ENCODE results near the gene CYGB.
"Not testable (repeated sequence)": the region's sequence is repeated elsewhere in the genome, so short reads cannot be mapped to it uniquely, and the experiment has no call there.

Gene CYGB

GRCh38 chr17:76525513-76525833, 12.0 kb downstream of the CYGB start:
- H2AK5ac ChIP-seq (ENCODE audit: low read length, severe bottlenecking); H2BK15ac ChIP-seq (ENCODE audit: low read depth, poor library complexity, severe bottlenecking); DNase-seq; H3K9me3 ChIP-seq (ENCODE audit: control insufficient read depth, low read length); H2AFZ ChIP-seq (ENCODE audit: low read depth, low read length); H3K36me3 ChIP-seq (ENCODE audit: control insufficient read depth in 1 of 2, insufficient read depth in 2 of 2, low read depth in 1 of 2, low read length in 2 of 2); H3K79me1 ChIP-seq (replicated peaks; ENCODE audit: low read length, poor library complexity, severe bottlenecking); H3K9ac ChIP-seq (ENCODE audit: low read length); H2BK5ac ChIP-seq (ENCODE audit: low read depth, low read length, poor library complexity, severe bottlenecking); H3K27ac ChIP-seq (ENCODE audit: low read length, poor library complexity, severe bottlenecking); H3K4me3 ChIP-seq (ENCODE audit: insufficient read depth in 1 of 2, low read depth in 1 of 2, low read length in 2 of 2); H3K4me2 ChIP-seq (ENCODE audit: low read length, poor library complexity, severe bottlenecking); H3K27me3 ChIP-seq (ENCODE audit: control insufficient read depth in 1 of 2, insufficient read depth in 1 of 2, low read length in 2 of 2): not testable (repeated sequence)
- peaks cover 50% of the 10 kb centered on the region for H3K4me1 ChIP-seq (ENCODE audit: control insufficient read depth, insufficient read depth, low read depth, low read length)
- 82% methylated on average over 7 of the region's 8 CpGs for WGBS
- peak overlapping the region in 1 of 2 experiments; percentile 56 for H3K23ac ChIP-seq (ENCODE audit: low read length in 2 of 2)
- peak overlapping the region; percentile 89 for H2BK120ac ChIP-seq (ENCODE audit: low read depth, low read length)
- peak overlapping the region; percentile 98 to 100 for H2BK12ac ChIP-seq (ENCODE audit: low read length in 2 of 2)
- peak overlapping the region; percentile 99 for H4K91ac ChIP-seq (ENCODE audit: low read length)
- H3K14ac ChIP-seq (ENCODE audit: low read length in 2 of 2), result peak overlapping the region in 1 of 2 experiments; percentile 95
- H3K18ac ChIP-seq (ENCODE audit: low read depth in 1 of 2, low read length in 2 of 2), result peak overlapping the region; percentile 98 to 99
- H3K4ac ChIP-seq (ENCODE audit: low read depth in 1 of 2, low read length in 2 of 2), result peak overlapping the region; percentile 96 to 99
- peak overlapping the region; percentile 99 for H4K8ac ChIP-seq (ENCODE audit: low read length)

- Histone ChIP-seq H3K23ac (ENCODE audit: low read length in 2 of 2) (peak overlapping the region in 1 of 2 experiments; percentile 66), H3K9me3 (ENCODE audit: control insufficient read depth, low read length) (no peaks in the 10 kb centered on the region), H4K91ac (ENCODE audit: low read length) (peak overlapping the region; percentile 99), H3K4me2 (ENCODE audit: low read length, poor library complexity, severe bottlenecking) (no peak overlapping the region), H3K27me3 (ENCODE audit: control insufficient read depth in 1 of 2, insufficient read depth in 1 of 2, low read length in 2 of 2) (no peaks in the 10 kb centered on the region), H2BK5ac (ENCODE audit: low read depth, low read length, poor library complexity, severe bottlenecking) (no peak overlapping the region), H3K14ac (ENCODE audit: low read length in 2 of 2) (peak overlapping the region in 1 of 2 experiments; percentile 97), H3K4me1 (ENCODE audit: control insufficient read depth, insufficient read depth, low read depth, low read length) (peaks cover 44% of the 10 kb centered on the region), H2BK15ac (ENCODE audit: low read depth, poor library complexity, severe bottlenecking) (peak overlapping the region; percentile 94), H3K36me3 (ENCODE audit: control insufficient read depth in 1 of 2, insufficient read depth in 2 of 2, low read depth in 1 of 2, low read length in 2 of 2) (no peaks in the 10 kb centered on the region), H3K79me1 (replicated peaks; ENCODE audit: low read length, poor library complexity, severe bottlenecking) (no peaks in the 10 kb centered on the region), H2AFZ (ENCODE audit: low read depth, low read length) (no peak overlapping the region), H4K8ac (ENCODE audit: low read length) (peak overlapping the region; percentile 99), H2BK12ac (ENCODE audit: low read length in 2 of 2) (peak overlapping the region; percentile 98 to 100), H3K18ac (ENCODE audit: low read depth in 1 of 2, low read length in 2 of 2) (peak overlapping the region; percentile 98 to 99), H3K9ac (ENCODE audit: low read length) (peak overlapping the region; percentile 44), H2AK5ac (ENCODE audit: low read length, severe bottlenecking) (peak overlapping the region; percentile 41), H2BK120ac (ENCODE audit: low read depth, low read length) (peak overlapping the region; percentile 89), H3K27ac (ENCODE audit: low read length, poor library complexity, severe bottlenecking) (no peak overlapping the region), H3K4ac (ENCODE audit: low read depth in 1 of 2, low read length in 2 of 2) (peak overlapping the region; percentile 96 to 99), H3K4me3 (ENCODE audit: insufficient read depth in 1 of 2, low read depth in 1 of 2, low read length in 2 of 2) (no peak overlapping the region)
- 28% methylated on average over 25 of the region's 25 CpGs for WGBS
- DNase-seq, result peak; percentile 92
These were observed 12.7 kb downstream of the CYGB start for GRCh38 chr17:76524598-76525512.

DNA sequence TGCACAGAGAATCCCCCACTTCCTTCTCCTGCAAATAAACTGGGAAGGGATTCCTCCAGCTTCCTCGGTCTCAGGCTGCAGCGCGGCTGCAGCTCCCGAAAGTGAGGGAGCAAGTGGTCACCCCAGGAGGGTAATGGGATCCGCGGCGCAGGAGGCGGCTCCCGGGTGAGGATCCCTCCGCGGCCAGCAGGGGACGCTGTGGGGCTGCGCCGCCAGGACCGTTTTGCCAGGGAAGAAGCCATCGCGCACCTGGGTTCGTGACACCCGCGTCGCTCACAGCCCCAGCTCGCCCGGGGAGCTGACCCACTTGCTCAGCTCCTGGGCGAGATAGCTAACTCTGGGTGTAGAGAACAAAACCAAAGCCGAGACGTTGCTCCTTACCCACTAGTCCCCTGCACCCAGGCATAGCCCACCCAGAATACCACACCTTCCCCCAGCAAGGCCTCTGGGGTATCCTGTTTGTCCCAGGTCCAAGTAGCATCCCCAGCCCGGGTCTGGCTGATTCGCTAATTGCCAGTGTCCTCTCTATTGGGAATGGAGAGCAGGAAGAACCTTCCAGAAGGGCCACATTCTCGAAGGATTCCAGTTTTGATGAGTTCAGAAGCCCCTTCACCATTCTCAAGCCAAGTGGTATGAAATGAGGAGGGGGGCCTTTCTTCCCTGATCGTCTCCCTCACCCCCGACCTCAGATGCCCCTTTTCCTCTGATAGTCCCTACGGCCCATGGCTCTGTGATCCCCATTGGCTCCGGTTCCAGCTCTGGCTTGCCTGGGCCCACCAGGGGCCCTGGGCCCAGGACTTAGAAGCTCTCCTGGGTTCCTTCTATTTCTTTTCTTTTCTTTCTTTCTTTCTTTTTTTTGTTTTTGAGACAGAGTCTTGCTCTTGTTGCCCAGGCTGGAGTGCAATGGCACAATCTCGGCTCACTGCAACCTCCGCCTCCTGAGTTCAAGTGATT, 14.1 kb downstream of the CYGB start:
- Histone ChIP-seq H3K79me1 (replicated peaks; ENCODE audit: low read length, poor library complexity, severe bottlenecking) (no peaks in the 10 kb centered on the region), H4K91ac (ENCODE audit: low read length) (peak overlapping the region; percentile 90), H4K8ac (ENCODE audit: low read length) (peak overlapping the region; percentile 45), H3K14ac (ENCODE audit: low read length in 2 of 2) (no peak overlapping the region), H2BK120ac (ENCODE audit: low read depth, low read length) (peak overlapping the region; percentile 91), H3K4me1 (ENCODE audit: control insufficient read depth, insufficient read depth, low read depth, low read length) (peaks cover 31% of the 10 kb centered on the region), H2AK5ac (ENCODE audit: low read length, severe bottlenecking) (peak overlapping the region; percentile 9), H2BK5ac (ENCODE audit: low read depth, low read length, poor library complexity, severe bottlenecking) (peak overlapping the region; percentile 33), H3K4me3 (ENCODE audit: insufficient read depth in 1 of 2, low read depth in 1 of 2, low read length in 2 of 2) (no peak overlapping the region), H3K23ac (ENCODE audit: low read length in 2 of 2) (no peak overlapping the region), H3K27ac (ENCODE audit: low read length, poor library complexity, severe bottlenecking) (no peak overlapping the region), H3K4ac (ENCODE audit: low read depth in 1 of 2, low read length in 2 of 2) (peak overlapping the region; percentile 40 to 96), H3K27me3 (ENCODE audit: control insufficient read depth in 1 of 2, insufficient read depth in 1 of 2, low read length in 2 of 2) (peaks cover 0 to 5% of the 10 kb centered on the region in 2 experiments), H3K36me3 (ENCODE audit: control insufficient read depth in 1 of 2, insufficient read depth in 2 of 2, low read depth in 1 of 2, low read length in 2 of 2) (no peaks in the 10 kb centered on the region), H2AFZ (ENCODE audit: low read depth, low read length) (no peak overlapping the region), H3K4me2 (ENCODE audit: low read length, poor library complexity, severe bottlenecking) (peak overlapping the region; percentile 70), H3K9me3 (ENCODE audit: control insufficient read depth, low read length) (no peaks in the 10 kb centered on the region), H3K18ac (ENCODE audit: low read depth in 1 of 2, low read length in 2 of 2) (peak overlapping the region; percentile 64 to 72), H2BK15ac (ENCODE audit: low read depth, poor library complexity, severe bottlenecking) (peak overlapping the region; percentile 93), H3K9ac (ENCODE audit: low read length) (no peak overlapping the region), H2BK12ac (ENCODE audit: low read length in 2 of 2) (peak overlapping the region; percentile 95 to 96)
- 25% methylated on average over 30 of the region's 35 CpGs for WGBS
- DNase-seq, result peak; percentile 59

Data from mesenchymal stem cell (in vitro differentiated cells and primary cell).